Measurements from ENCODE around the gene NUTF2. TPM values are rescaled to one million over a fixed set of nuclear protein-coding genes. Genes with fewer than 3 reads are reported as not detected.

Gene NUTF2
- total RNA-seq, 2 donors from 2014 or later = 201 to 218 TPM

DNA sequence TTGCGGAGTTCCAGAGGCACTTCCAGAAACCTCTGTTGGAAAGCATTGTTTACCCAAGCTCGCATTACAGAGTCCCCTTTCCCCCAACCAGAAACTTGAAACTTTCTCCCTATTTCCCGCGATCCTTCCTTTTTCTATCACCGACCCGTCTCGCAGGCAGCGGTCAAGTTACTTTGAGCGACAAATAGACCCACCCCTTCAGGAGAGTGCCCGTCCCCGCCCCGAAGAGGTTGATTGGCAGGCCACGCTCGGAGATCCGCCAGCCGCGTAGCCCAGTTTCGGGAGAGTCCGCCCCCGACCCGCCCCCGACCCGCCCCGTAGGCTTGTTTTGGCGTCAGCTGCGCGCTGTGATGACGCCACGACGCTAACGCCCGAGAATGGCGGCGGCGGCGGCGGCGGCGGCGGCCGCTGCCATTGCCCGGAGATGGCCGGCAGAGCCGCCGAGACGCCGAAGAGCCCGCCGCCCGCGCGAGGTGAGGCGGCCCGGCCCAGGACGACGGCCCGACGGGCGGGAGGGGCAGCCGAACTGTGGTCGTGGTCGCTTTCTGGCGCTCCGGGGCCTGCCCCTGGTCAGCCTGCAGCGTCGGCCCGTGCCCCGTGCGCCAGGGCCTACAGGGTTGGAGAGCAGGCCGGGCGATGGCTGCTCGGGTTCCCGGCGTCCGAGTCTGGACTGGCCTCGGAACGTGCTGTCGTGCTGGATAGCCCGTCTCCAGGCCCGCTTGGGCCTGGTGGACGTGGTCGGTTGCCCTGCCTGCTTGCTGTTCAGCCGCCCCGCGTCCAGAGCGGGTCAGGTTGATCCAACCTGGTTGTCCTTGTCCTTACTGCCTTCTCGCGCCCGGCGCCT is 46.4 kb downstream of the NUTF2 start, which contains the start of gene PSKH1:
PSKH1 (plus strand) TSS at position 356 of the 844 bp plus-strand sequence. CDS start 15,496 bp downstream, outside the sequence.
- no peaks in the 10 kb centered on the region for H3K9me3 Mint-ChIP-seq
- H3K4me3 Mint-ChIP-seq = peak within 1 kb of the TSS; percentile 96
- WGBS, 2 experiments (ENCODE audit: insufficient coverage in 1 of 2, insufficient read length in 1 of 2) = 0% methylated on average over 34 to 90 of the region's 90 CpGs

DNA sequence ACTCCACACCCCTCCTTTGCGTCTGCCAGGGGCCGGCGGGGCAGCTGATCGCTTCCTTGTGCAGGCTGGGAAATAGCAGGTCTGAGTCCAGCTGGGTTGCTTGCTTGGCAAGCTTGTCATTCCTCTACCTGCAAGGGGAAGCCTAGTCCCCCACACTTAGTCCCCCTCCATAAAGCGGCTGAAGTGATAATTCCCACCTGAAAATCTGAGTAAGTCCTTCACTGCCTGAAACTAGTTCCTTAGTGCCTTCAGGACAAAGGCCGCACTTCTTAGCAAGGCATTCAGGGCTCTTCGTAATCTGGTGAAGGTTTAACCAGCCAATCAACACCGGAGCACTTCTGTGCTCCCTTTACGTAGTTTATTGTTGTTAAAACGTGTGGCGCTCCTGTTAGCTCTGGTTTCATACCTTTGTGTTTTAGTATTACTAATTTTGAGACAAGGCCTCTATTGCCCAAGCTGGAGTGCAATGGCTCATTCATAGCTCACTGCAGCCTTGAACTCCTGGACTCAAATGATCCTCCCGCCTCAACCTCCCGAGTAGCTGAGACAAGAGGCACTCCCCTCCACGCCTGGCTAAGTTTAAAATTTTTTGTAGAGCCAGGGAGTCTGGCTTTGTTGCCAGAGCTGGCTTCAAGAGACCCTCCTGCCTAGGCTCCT is 47.1 kb downstream of the NUTF2 start:
- H3K9ac ChIP-seq (ENCODE audit: extremely low read depth, low read length, poor library complexity, severe bottlenecking) = peak overlapping the region; percentile 99
- WGBS, 2 experiments (ENCODE audit: insufficient coverage in 1 of 2, insufficient read length in 1 of 2) = 39 to 41% methylated on average over 14 of the region's 14 CpGs
- peak overlapping the region; percentile 96 for H3K4me3 Mint-ChIP-seq
- H3K9me3 Mint-ChIP-seq = no peaks in the 10 kb centered on the region
- no peaks in the 10 kb centered on the region for H3K27me3 Mint-ChIP-seq (ENCODE audit: insufficient read depth)
- H3K4me1 Mint-ChIP-seq = peaks cover 16% of the 10 kb centered on the region
- TF ChIP-seq, protein P1, sequence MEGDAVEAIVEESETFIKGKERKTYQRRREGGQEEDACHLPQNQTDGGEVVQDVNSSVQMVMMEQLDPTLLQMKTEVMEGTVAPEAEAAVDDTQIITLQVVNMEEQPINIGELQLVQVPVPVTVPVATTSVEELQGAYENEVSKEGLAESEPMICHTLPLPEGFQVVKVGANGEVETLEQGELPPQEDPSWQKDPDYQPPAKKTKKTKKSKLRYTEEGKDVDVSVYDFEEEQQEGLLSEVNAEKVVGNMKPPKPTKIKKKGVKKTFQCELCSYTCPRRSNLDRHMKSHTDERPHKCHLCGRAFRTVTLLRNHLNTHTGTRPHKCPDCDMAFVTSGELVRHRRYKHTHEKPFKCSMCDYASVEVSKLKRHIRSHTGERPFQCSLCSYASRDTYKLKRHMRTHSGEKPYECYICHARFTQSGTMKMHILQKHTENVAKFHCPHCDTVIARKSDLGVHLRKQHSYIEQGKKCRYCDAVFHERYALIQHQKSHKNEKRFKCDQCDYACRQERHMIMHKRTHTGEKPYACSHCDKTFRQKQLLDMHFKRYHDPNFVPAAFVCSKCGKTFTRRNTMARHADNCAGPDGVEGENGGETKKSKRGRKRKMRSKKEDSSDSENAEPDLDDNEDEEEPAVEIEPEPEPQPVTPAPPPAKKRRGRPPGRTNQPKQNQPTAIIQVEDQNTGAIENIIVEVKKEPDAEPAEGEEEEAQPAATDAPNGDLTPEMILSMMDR (conservative IDR thresholded peaks at IDR 0.05) = no peak
- H3K27me3 ChIP-seq (ENCODE audit: control insufficient read depth, insufficient read depth, low read length, poor library complexity, severe bottlenecking) = no peaks in the 10 kb centered on the region
- no peaks in the 10 kb centered on the region for H3K36me3 Mint-ChIP-seq (ENCODE audit: low read depth)
- H3K4me3 ChIP-seq (ENCODE audit: low read length) = peak overlapping the region; percentile 91
- no peak for DNase-seq
- no peaks in the 10 kb centered on the region for H3K4me1 ChIP-seq (ENCODE audit: control insufficient read depth, insufficient read depth, low read length)
- H3K36me3 ChIP-seq (ENCODE audit: control insufficient read depth, insufficient read depth, low read length) = no peaks in the 10 kb centered on the region
- no peaks in the 10 kb centered on the region for H3K9me3 ChIP-seq (ENCODE audit: control insufficient read depth, low read length)
- H3K27ac Mint-ChIP-seq = peak overlapping the region; percentile 99
- H3K27ac ChIP-seq (ENCODE audit: low read depth, low read length) = peak overlapping the region; percentile 85

More for the DNA sequence above, 46.4 kb downstream of the NUTF2 start, which contains the start of gene PSKH1:
- Mint-ChIP-seq H3K4me1 (peaks cover 19% of the 10 kb centered on the region), H3K36me3 (ENCODE audit: low read depth) (no peaks in the 10 kb centered on the region), H3K27me3 (ENCODE audit: insufficient read depth) (no peaks in the 10 kb centered on the region), H3K27ac (peak within 1 kb of the TSS; percentile 99)
- H3K9me3 ChIP-seq (ENCODE audit: control insufficient read depth, low read length) = no peaks in the 10 kb centered on the region
- peak within 1 kb of the TSS; percentile 85 for H3K27ac ChIP-seq (ENCODE audit: low read depth, low read length)
- H3K36me3 ChIP-seq (ENCODE audit: control insufficient read depth, insufficient read depth, low read length) = no peaks in the 10 kb centered on the region
- H3K9ac ChIP-seq (ENCODE audit: extremely low read depth, low read length, poor library complexity, severe bottlenecking) = peak within 1 kb of the TSS; percentile 99
- H3K27me3 ChIP-seq (ENCODE audit: control insufficient read depth, insufficient read depth, low read length, poor library complexity, severe bottlenecking) = no peaks in the 10 kb centered on the region
- H3K4me1 ChIP-seq (ENCODE audit: control insufficient read depth, insufficient read depth, low read length) = no peaks in the 10 kb centered on the region
- TF ChIP-seq, protein P1 (conservative IDR thresholded peaks at IDR 0.05) = no peak
- peak; percentile 99 for DNase-seq
- peak within 1 kb of the TSS; percentile 91 for H3K4me3 ChIP-seq (ENCODE audit: low read length)

DNA sequence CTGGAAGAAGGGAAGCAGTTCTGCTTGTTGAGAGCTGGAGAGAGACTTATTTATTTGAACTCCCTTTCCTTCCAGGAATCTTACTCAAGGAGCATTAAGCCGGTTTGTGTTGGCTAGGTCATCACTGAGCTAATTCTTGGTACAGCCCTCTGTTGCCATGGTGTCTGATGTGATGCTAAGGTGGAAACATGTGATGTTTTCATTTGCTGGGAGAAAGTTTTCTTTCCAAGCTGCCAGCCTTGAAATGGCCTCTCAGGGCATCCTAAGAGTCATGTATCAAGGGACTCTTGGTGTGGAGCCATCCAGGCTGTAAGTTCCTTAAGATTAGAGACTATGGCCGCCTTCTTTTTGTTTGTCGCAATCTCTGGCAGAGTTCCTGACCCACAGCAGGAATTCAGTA is 50.5 kb downstream of the NUTF2 start:
- TF ChIP-seq, protein P1 (conservative IDR thresholded peaks at IDR 0.05) = no peak
- H3K9me3 ChIP-seq (ENCODE audit: control insufficient read depth, low read length) = no peaks in the 10 kb centered on the region
- no peak for DNase-seq
- H3K4me1 ChIP-seq (ENCODE audit: control insufficient read depth, insufficient read depth, low read length) = no peaks in the 10 kb centered on the region
- no peaks in the 10 kb centered on the region for H3K27me3 Mint-ChIP-seq (ENCODE audit: insufficient read depth)
- H3K27ac Mint-ChIP-seq = no peak overlapping the region
- no peak overlapping the region for H3K4me3 Mint-ChIP-seq
- H3K27ac ChIP-seq (ENCODE audit: low read depth, low read length) = no peak overlapping the region
- H3K9ac ChIP-seq (ENCODE audit: extremely low read depth, low read length, poor library complexity, severe bottlenecking) = no peak overlapping the region
- H3K9me3 Mint-ChIP-seq = no peaks in the 10 kb centered on the region
- H3K4me1 Mint-ChIP-seq = peaks cover 16% of the 10 kb centered on the region
- 97 to 100% methylated on average over 3 of the region's 3 CpGs for WGBS, 2 experiments (ENCODE audit: insufficient coverage in 1 of 2, insufficient read length in 1 of 2)
- H3K27me3 ChIP-seq (ENCODE audit: control insufficient read depth, insufficient read depth, low read length, poor library complexity, severe bottlenecking) = no peaks in the 10 kb centered on the region
- H3K36me3 ChIP-seq (ENCODE audit: control insufficient read depth, insufficient read depth, low read length) = no peaks in the 10 kb centered on the region
- no peaks in the 10 kb centered on the region for H3K36me3 Mint-ChIP-seq (ENCODE audit: low read depth)
- H3K4me3 ChIP-seq (ENCODE audit: low read length) = no peak overlapping the region

Measured in endodermal cell (in vitro differentiated cells).